ENCODE data around the gene ICA1. TPM values are rescaled to one million over a fixed set of nuclear protein-coding genes. Genes with fewer than 3 reads are reported as not detected.
A peak's percentile ranks its signal among the peaks of the same experiment; 100 is the strongest.

ICA1 gene
- total RNA-seq, 1 experiment from 2014 or later = 0.19 TPM

DNA sequence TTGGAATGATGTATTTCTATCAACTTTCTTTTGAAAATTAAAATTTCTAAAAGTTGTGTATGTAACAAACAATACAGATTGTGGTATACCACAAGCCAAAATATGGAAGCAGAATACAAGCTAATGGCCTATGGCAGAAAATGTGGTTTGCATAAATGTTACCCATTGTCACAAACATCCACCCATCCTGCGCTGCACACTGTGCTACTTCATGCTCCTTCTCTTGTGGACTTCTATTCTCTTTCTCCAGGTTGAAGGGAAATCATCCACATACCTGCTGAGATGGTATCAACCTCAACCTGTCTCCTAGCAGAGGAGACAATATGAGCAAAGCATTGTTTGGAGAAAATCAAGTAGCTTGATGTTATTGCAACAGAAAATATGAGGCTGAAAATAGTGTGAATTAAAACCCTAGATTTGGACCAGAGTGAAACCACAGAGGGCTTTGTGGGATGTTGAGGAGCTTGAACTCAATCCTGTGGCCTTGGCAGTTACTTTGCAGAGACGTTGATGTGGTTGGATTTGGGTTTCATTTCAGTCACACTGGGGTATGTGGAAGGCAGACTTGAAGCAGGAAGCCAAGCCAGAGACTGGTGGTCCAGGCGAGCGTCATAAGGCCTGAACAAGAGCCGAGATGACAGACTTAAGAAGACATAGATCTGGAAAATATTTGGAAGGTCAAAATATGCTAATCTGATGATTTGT, 63.8 kb downstream of the ICA1 start:
- DNase-seq = no peak

DNA sequence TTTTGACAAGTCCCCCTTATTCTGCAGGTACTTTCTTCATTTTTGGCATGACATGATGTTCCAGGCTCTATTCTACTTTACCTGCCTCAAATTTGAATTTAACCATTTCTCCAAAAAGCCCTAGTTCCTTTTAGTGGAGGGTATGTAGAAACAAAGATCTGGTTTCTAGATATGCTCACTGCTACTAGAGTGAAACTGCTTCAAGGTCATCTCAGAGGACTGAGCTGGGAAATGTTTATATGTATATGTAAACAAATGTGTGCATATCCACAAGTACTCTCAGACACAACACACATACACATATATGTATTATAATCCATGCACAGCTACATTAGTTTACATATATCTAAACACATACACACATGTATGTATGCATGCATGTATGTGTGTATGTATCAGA, 69.1 kb downstream of the ICA1 start:
- Histone ChIP-seq H3K9me3 (ENCODE audit: low read length) (no peaks in the 10 kb centered on the region), H3K4me1 (ENCODE audit: low read length) (no peaks in the 10 kb centered on the region), H3K4me3 (ENCODE audit: low read length) (no peak overlapping the region), H3K27ac (ENCODE audit: low read length) (no peak overlapping the region), H4K20me1 (ENCODE audit: insufficient read depth, low read depth, low read length) (no peaks in the 10 kb centered on the region), H3K36me3 (ENCODE audit: insufficient read depth, low read length) (no peaks in the 10 kb centered on the region), H3K9me2 (replicated peaks; ENCODE audit: insufficient read depth, low read length) (no peaks in the 10 kb centered on the region), H3K79me2 (ENCODE audit: low read length) (no peaks in the 10 kb centered on the region), H3K9ac (ENCODE audit: low read length) (no peak overlapping the region), H2AFZ (ENCODE audit: low read length) (no peak overlapping the region), H3K27me3 (ENCODE audit: low read length) (no peaks in the 10 kb centered on the region), H3K4me2 (ENCODE audit: low read depth, low read length, poor library complexity, severe bottlenecking) (no peak overlapping the region)
- DNase-seq = no peak

More for the DNA sequence above, 63.8 kb downstream of the ICA1 start:
- H3K9me2 ChIP-seq (replicated peaks; ENCODE audit: insufficient read depth, low read length) = no peaks in the 10 kb centered on the region
- H3K4me3 ChIP-seq (ENCODE audit: low read length) = no peak overlapping the region
- H3K27me3 ChIP-seq (ENCODE audit: low read length) = no peaks in the 10 kb centered on the region
- H3K9ac ChIP-seq (ENCODE audit: low read length) = no peak overlapping the region
- no peaks in the 10 kb centered on the region for H3K9me3 ChIP-seq (ENCODE audit: low read length)
- H3K79me2 ChIP-seq (ENCODE audit: low read length) = no peaks in the 10 kb centered on the region
- no peak overlapping the region for H3K4me2 ChIP-seq (ENCODE audit: low read depth, low read length, poor library complexity, severe bottlenecking)
- no peaks in the 10 kb centered on the region for H3K36me3 ChIP-seq (ENCODE audit: insufficient read depth, low read length)
- H2AFZ ChIP-seq (ENCODE audit: low read length) = no peak overlapping the region
- no peak overlapping the region for H3K27ac ChIP-seq (ENCODE audit: low read length)
- H4K20me1 ChIP-seq (ENCODE audit: insufficient read depth, low read depth, low read length) = no peaks in the 10 kb centered on the region
- peaks cover 7% of the 10 kb centered on the region for H3K4me1 ChIP-seq (ENCODE audit: low read length)

GRCh38 chr7:8190119-8190895, 71.7 kb downstream of the ICA1 start:
- Histone ChIP-seq H3K9me2 (replicated peaks; ENCODE audit: insufficient read depth, low read length) (no peaks in the 10 kb centered on the region), H3K9me3 (ENCODE audit: low read length) (no peaks in the 10 kb centered on the region), H3K4me1 (ENCODE audit: low read length) (peaks cover 8% of the 10 kb centered on the region), H3K79me2 (ENCODE audit: low read length) (no peaks in the 10 kb centered on the region), H3K36me3 (ENCODE audit: insufficient read depth, low read length) (no peaks in the 10 kb centered on the region), H3K27me3 (ENCODE audit: low read length) (no peaks in the 10 kb centered on the region), H3K9ac (ENCODE audit: low read length) (no peak overlapping the region), H3K4me3 (ENCODE audit: low read length) (no peak overlapping the region), H3K27ac (ENCODE audit: low read length) (no peak overlapping the region), H3K4me2 (ENCODE audit: low read depth, low read length, poor library complexity, severe bottlenecking) (no peak overlapping the region), H4K20me1 (ENCODE audit: insufficient read depth, low read depth, low read length) (no peaks in the 10 kb centered on the region), H2AFZ (ENCODE audit: low read length) (0 out of 2 replicates have a peak overlapping the region, but pooled peaks have one; percentile 34)
- DNase-seq = peak; percentile 85

GRCh38 chr7:8189625-8190024, 72.3 kb downstream of the ICA1 start:
- Histone ChIP-seq H4K20me1 (ENCODE audit: insufficient read depth, low read depth, low read length) (no peaks in the 10 kb centered on the region), H3K27ac (ENCODE audit: low read length) (no peak overlapping the region), H3K27me3 (ENCODE audit: low read length) (no peaks in the 10 kb centered on the region)

DNA sequence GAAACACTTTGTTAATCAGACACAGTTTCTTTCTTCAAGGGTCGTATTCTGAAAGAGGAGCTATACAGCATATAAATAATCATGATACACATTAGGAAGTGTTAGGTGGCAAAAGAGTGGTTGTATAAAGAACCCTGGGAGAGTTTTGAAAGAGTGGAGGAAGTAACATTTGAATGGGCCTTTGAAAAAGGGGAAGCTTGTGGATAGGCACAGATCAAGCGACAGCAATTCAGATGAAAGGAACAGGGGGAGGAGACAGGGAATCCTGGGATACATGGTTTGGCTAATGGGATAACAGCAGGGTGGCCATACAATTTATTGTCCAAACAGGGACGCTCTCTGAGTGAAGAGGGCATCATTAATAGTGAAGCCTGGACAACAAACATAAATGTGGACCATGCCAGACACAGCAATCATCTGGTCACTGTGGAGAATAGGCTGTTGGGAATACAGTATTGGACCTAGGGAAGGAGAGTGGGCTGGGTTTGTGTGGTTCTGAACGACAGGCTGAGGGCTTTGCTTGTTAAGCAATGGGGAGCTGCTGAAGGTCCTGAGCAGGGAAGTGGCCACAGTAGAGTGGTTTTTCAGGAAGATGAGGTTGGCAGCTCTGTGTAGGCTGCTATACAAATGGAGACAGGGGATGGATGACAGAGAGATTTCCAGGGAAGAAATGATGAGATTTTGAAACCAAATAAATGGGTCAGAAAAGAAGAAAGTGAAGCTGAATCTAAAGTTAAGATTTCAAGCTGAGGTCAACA, 75.9 kb downstream of the ICA1 start:
- no peaks in the 10 kb centered on the region for H3K9me3 ChIP-seq (ENCODE audit: low read length)
- peaks cover 8% of the 10 kb centered on the region for H3K4me1 ChIP-seq (ENCODE audit: low read length)
- no peak overlapping the region for H3K9ac ChIP-seq (ENCODE audit: low read length)
- no peaks in the 10 kb centered on the region for H3K79me2 ChIP-seq (ENCODE audit: low read length)
- H3K4me3 ChIP-seq (ENCODE audit: low read length) = no peak overlapping the region
- H2AFZ ChIP-seq (ENCODE audit: low read length) = peak overlapping the region; percentile 55
- H4K20me1 ChIP-seq (ENCODE audit: insufficient read depth, low read depth, low read length) = no peaks in the 10 kb centered on the region
- H3K9me2 ChIP-seq (replicated peaks; ENCODE audit: insufficient read depth, low read length) = no peaks in the 10 kb centered on the region
- peak; percentile 46 for DNase-seq
- no peaks in the 10 kb centered on the region for H3K27me3 ChIP-seq (ENCODE audit: low read length)
- H3K27ac ChIP-seq (ENCODE audit: low read length) = no peak overlapping the region; the same call in 1 of the 2 replicates
- no peaks in the 10 kb centered on the region for H3K36me3 ChIP-seq (ENCODE audit: insufficient read depth, low read length)
- no peak overlapping the region for H3K4me2 ChIP-seq (ENCODE audit: low read depth, low read length, poor library complexity, severe bottlenecking)

More at GRCh38 chr7:8189625-8190024, 72.3 kb downstream of the ICA1 start:
- Histone ChIP-seq H3K4me1 (ENCODE audit: low read length) (peaks cover 8% of the 10 kb centered on the region), H3K9me2 (replicated peaks; ENCODE audit: insufficient read depth, low read length) (no peaks in the 10 kb centered on the region), H3K36me3 (ENCODE audit: insufficient read depth, low read length) (no peaks in the 10 kb centered on the region), H2AFZ (ENCODE audit: low read length) (no peak overlapping the region), H3K4me3 (ENCODE audit: low read length) (no peak overlapping the region), H3K9ac (ENCODE audit: low read length) (no peak overlapping the region), H3K4me2 (ENCODE audit: low read depth, low read length, poor library complexity, severe bottlenecking) (no peak overlapping the region), H3K9me3 (ENCODE audit: low read length) (no peaks in the 10 kb centered on the region), H3K79me2 (ENCODE audit: low read length) (no peaks in the 10 kb centered on the region)
- DNase-seq = no peak

- H3K79me2 ChIP-seq (ENCODE audit: low read length) = no peaks in the 10 kb centered on the region
- no peak overlapping the region for H3K9ac ChIP-seq (ENCODE audit: low read length)
- no peaks in the 10 kb centered on the region for H4K20me1 ChIP-seq (ENCODE audit: insufficient read depth, low read depth, low read length)
- H3K9me2 ChIP-seq (replicated peaks; ENCODE audit: insufficient read depth, low read length) = no peaks in the 10 kb centered on the region
- H3K36me3 ChIP-seq (ENCODE audit: insufficient read depth, low read length) = no peaks in the 10 kb centered on the region
- H3K27me3 ChIP-seq (ENCODE audit: low read length) = no peaks in the 10 kb centered on the region
- no peak for DNase-seq
- peaks cover 13% of the 10 kb centered on the region for H3K4me1 ChIP-seq (ENCODE audit: low read length)
- H3K27ac ChIP-seq (ENCODE audit: low read length) = no peak overlapping the region
- no peak overlapping the region for H3K4me3 ChIP-seq (ENCODE audit: low read length)
- H3K4me2 ChIP-seq (ENCODE audit: low read depth, low read length, poor library complexity, severe bottlenecking) = no peak overlapping the region
- no peaks in the 10 kb centered on the region for H3K9me3 ChIP-seq (ENCODE audit: low read length)
- no peak overlapping the region for H2AFZ ChIP-seq (ENCODE audit: low read length)
Measured at GRCh38 chr7:8184221-8184620, 77.7 kb downstream of the ICA1 start.

DNA sequence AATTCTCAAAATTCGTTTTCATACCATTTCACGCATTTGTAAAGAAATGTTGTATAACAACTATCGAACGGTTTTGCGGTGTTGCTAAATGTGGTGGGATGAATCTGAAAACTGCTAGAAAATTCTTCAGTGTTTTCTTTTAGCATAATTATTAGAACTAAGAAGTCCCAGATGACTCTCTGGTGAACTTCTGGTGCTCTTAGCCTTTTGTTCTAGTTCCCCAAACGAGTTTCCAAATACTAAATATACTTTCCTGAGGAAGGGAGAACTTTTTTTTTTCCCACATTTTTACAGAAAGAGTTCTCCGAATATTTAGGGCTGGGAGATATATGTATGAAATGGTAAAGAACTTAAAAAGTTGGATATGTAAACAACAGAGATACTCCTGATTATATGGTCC, 82.5 kb downstream of the ICA1 start:
- Histone ChIP-seq H3K27me3 (ENCODE audit: low read length) (no peaks in the 10 kb centered on the region), H3K4me3 (ENCODE audit: low read length) (no peak overlapping the region), H3K9ac (ENCODE audit: low read length) (no peak overlapping the region), H4K20me1 (ENCODE audit: insufficient read depth, low read depth, low read length) (no peaks in the 10 kb centered on the region), H3K4me2 (ENCODE audit: low read depth, low read length, poor library complexity, severe bottlenecking) (no peak overlapping the region), H3K27ac (ENCODE audit: low read length) (no peak overlapping the region), H3K9me3 (ENCODE audit: low read length) (no peaks in the 10 kb centered on the region), H3K36me3 (ENCODE audit: insufficient read depth, low read length) (no peaks in the 10 kb centered on the region), H3K4me1 (ENCODE audit: low read length) (peaks cover 46% of the 10 kb centered on the region), H3K79me2 (ENCODE audit: low read length) (no peaks in the 10 kb centered on the region), H2AFZ (ENCODE audit: low read length) (no peak overlapping the region), H3K9me2 (replicated peaks; ENCODE audit: insufficient read depth, low read length) (no peaks in the 10 kb centered on the region)
- no peak for DNase-seq

GRCh38 chr7:8178353-8178752, 83.6 kb downstream of the ICA1 start:
- peak overlapping the region; percentile 45; the same call in 1 of the 2 replicates for H3K4me3 ChIP-seq (ENCODE audit: low read length)
- no peaks in the 10 kb centered on the region for H3K36me3 ChIP-seq (ENCODE audit: insufficient read depth, low read length)
- no peaks in the 10 kb centered on the region for H3K9me3 ChIP-seq (ENCODE audit: low read length)
- H3K27ac ChIP-seq (ENCODE audit: low read length) = peak overlapping the region; percentile 95
- H3K4me1 ChIP-seq (ENCODE audit: low read length) = peaks cover 46% of the 10 kb centered on the region
- H2AFZ ChIP-seq (ENCODE audit: low read length) = peak overlapping the region; percentile 58
- no peaks in the 10 kb centered on the region for H3K27me3 ChIP-seq (ENCODE audit: low read length)
- peak overlapping the region; percentile 44; the same call in 1 of the 2 replicates for H3K9ac ChIP-seq (ENCODE audit: low read length)
- peak; percentile 65 for DNase-seq
- H3K4me2 ChIP-seq (ENCODE audit: low read depth, low read length, poor library complexity, severe bottlenecking) = peak overlapping the region; percentile 69
- H4K20me1 ChIP-seq (ENCODE audit: insufficient read depth, low read depth, low read length) = no peaks in the 10 kb centered on the region
- no peaks in the 10 kb centered on the region for H3K79me2 ChIP-seq (ENCODE audit: low read length)
- H3K9me2 ChIP-seq (replicated peaks; ENCODE audit: insufficient read depth, low read length) = no peaks in the 10 kb centered on the region
